ENCODE results near the gene VPS13D. TPM values are rescaled to one million over a fixed set of nuclear protein-coding genes. Genes with fewer than 3 reads are reported as not detected.

Gene VPS13D
- total RNA-seq, 1 experiment from 2014 or later = 20.2 TPM

GRCh38 chr1:12443151-12443550 is 213.3 kb downstream of the VPS13D start:
- Histone ChIP-seq H4K5ac (ENCODE audit: insufficient read length, low read depth, low read length) (no peak overlapping the region), H3K56ac (ENCODE audit: insufficient read length, low read depth, low read length) (no peak overlapping the region), H2AK5ac (ENCODE audit: insufficient read length, low read length) (no peak overlapping the region), H4K8ac (replicated peaks; ENCODE audit: insufficient read length, low read depth, low read length) (no peak overlapping the region), H3K4me1 (ENCODE audit: insufficient read depth, low read length) (no peaks in the 10 kb centered on the region; the same call in 1 of the 2 replicates), H4K20me1 (ENCODE audit: control insufficient read depth, insufficient read depth, insufficient read length) (no peaks in the 10 kb centered on the region), H2BK5ac (ENCODE audit: insufficient read length, low read length) (no peak overlapping the region), H3K4me2 (ENCODE audit: insufficient read depth, insufficient read length, low read length) (no peak overlapping the region), H3K23ac (ENCODE audit: insufficient read length, low read depth, low read length) (no peak overlapping the region), H2BK20ac (ENCODE audit: low read depth, low read length, poor library complexity, severe bottlenecking) (no peak overlapping the region), H4K91ac (ENCODE audit: insufficient read length, low read depth, low read length) (no peak overlapping the region), H2AFZ (ENCODE audit: low read length) (no peak overlapping the region), H3K79me2 (ENCODE audit: insufficient read depth, low read length) (no peaks in the 10 kb centered on the region), H3K23me2 (ENCODE audit: insufficient read length, low read depth, low read length, poor library complexity, severe bottlenecking) (no peaks in the 10 kb centered on the region), H2BK12ac (ENCODE audit: insufficient read length, low read depth, low read length) (no peak overlapping the region), H3K14ac (ENCODE audit: insufficient read depth, low read length) (no peak overlapping the region), H3K27ac (ENCODE audit: insufficient read length, low read depth, low read length) (no peak overlapping the region), H3K79me1 (ENCODE audit: insufficient read depth, low read depth, low read length, poor library complexity, severe bottlenecking) (no peaks in the 10 kb centered on the region), H3T11ph (ENCODE audit: low read length) (no peak overlapping the region), H3K4ac (ENCODE audit: low read depth, low read length) (no peak overlapping the region), H3K18ac (ENCODE audit: insufficient read length, low read depth, low read length) (no peak overlapping the region), H2BK120ac (ENCODE audit: low read depth, low read length, poor library complexity, severe bottlenecking) (no peak overlapping the region), H2BK15ac (ENCODE audit: low read depth, low read length) (no peak overlapping the region), H3K27me3 (ENCODE audit: insufficient read depth, low read length) (no peaks in the 10 kb centered on the region), H3K9me3 (ENCODE audit: control insufficient read depth, low read depth, low read length) (no peaks in the 10 kb centered on the region), H3K9ac (ENCODE audit: extremely low read depth, insufficient read length, low read length) (no peak overlapping the region)
- no peaks in the 10 kb centered on the region for H3K27me3 Mint-ChIP-seq (ENCODE audit: low read depth)
- peaks cover 0 to 12% (median 3%) of the 10 kb centered on the region in 3 experiments; a peak in 3 of 7 replicates for H3K36me3 Mint-ChIP-seq (ENCODE audit: insufficient read depth in 1 of 3, low read depth in 3 of 3)
- H3K9me3 Mint-ChIP-seq = no peaks in the 10 kb centered on the region
- H3K4me3 Mint-ChIP-seq = no peak overlapping the region
- peaks cover 5 to 6% of the 10 kb centered on the region in 2 experiments for H3K4me1 Mint-ChIP-seq
- TF ChIP-seq CTCF (conservative IDR thresholded peaks at IDR 0.05) = no peak
- no peak for DNase-seq
- H3K27ac Mint-ChIP-seq = no peak overlapping the region

Data from H9 (cell line).